Suprapubic skin (tissue), 4 donors: ENCODE measurements around the gene RASL10A.

ENCODE experiments used
- CTCF ChIP-seq, 2 donors: fragments of 200-600 bp in 1 of 2; fragments of 450-650 bp in 1 of 2; sonication (generic) in 1 of 2; IDR thresholded peaks; one replicate each; pipeline ENCODE4 v1.5.1; 2016 to 2019; ENCODE audit warnings: antibody characterized with exemption in 2 of 2, mild to moderate bottlenecking in 1 of 2, moderate library complexity in 1 of 2
- EP300 ChIP-seq: sonication (generic); formaldehyde crosslinking; IDR thresholded peaks from one replicate; pipeline ENCODE4 v1.6.1; 2017; ENCODE audit warnings: antibody characterized with exemption
- POLR2AphosphoS5 ChIP-seq, 3 donors: sonication (generic); formaldehyde crosslinking; IDR thresholded peaks; one replicate each; pipeline ENCODE4 v1.6.1; 2017; ENCODE audit warnings: antibody characterized with exemption in 3 of 3

DNA sequence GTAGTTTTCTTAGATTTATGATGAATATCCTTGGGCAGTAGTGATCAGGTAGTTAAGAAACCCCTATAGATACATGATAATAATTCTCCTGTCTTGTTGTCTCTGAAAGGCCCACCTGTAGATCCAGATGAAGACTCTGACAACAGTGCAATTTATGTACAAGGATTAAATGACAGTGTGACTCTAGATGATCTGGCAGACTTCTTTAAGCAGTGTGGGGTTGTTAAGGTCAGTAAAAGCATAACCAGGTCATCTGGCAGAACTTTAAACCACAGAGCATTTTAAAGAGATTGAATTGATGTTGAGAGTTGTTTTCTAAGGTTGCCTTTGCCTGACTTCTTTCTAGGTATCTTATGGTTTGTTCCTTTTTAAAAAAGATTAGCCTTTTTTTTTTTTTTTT, 23.1 kb downstream of the RASL10A start:
- TF ChIP-seq CTCF (IDR thresholded peaks at IDR 0.05) = no peak
- no peak for TF ChIP-seq EP300
- TF ChIP-seq POLR2AphosphoS5 (IDR thresholded peaks at IDR 0.05) = no peak
